ENCODE data around the gene FERMT1. TPM values are rescaled to one million over a fixed set of nuclear protein-coding genes. Genes with fewer than 3 reads are reported as not detected.
A peak's percentile ranks its signal among the peaks of the same experiment; 100 is the strongest.

FERMT1 gene
- total and polyA plus RNA-seq, 2 of the 13 experiments (the other 11 are each of a cell fraction or from before 2014, with no cell fraction given), result 15.8 to 29.5 TPM

DNA sequence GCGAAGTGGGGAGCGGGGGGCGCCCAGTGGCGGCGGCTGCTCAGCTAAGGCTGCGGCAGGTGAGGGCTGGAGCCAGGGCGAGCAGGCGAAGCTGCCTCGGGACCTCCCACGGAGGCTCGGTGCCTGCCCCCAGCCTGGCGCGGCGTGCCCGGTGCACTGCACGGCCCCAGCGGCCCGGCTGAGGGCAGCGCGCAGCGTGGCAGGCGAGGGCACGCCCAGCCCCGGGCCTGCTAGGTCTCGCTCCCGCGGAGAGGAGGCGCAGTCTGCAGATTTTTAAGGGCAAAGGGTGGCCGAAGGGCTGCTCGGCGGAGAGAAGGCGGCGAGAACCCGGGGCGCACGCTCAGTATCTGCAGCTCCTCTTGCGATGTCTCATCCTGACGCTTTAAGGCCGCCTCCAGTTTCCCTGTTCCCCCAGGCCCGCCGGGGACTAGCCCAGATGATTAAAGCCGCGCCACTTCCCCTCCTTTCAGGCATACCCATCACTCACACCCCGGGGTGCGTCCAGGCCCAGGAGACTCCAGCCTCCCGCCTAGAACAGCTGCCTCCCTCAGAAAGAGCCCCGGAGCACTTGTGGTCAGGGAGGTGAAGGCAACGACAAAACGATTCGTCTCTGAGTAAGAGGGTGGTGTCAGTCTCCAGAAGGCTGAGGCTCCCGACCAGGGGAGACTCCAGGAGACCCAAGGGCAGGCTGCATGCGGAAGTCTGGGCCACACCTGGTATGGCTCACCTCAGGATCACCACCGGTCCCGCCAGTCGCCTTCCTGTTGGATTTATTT, at the start of gene FERMT1 (continued):
- TF ChIP-seq REL (CRISPR knock-in tag; conservative IDR thresholded peaks at IDR 0.05) (no peak; the same call in 1 of the 2 replicates), TEAD3 (CRISPR knock-in tag; optimal IDR thresholded peaks at IDR 0.05; ENCODE audit: borderline replicate concordance) (peak; percentile 70), NCOA1 (CRISPR knock-in tag; IDR thresholded peaks at IDR 0.05) (no peak), CHCHD3 (CRISPR knock-in tag; IDR thresholded peaks at IDR 0.05) (peak; percentile 95; the same call in 1 of the 2 replicates), ZNF24 (IDR thresholded peaks at IDR 0.05) (no peak), PREB (CRISPR knock-in tag; IDR thresholded peaks at IDR 0.05) (peak; percentile 90), ZNF281 (CRISPR knock-in tag; IDR thresholded peaks at IDR 0.05; ENCODE audit: borderline replicate concordance) (peak; percentile 54), ELF3 (CRISPR knock-in tag; IDR thresholded peaks at IDR 0.05) (peak; percentile 92), SCMH1 (CRISPR knock-in tag; IDR thresholded peaks at IDR 0.05; ENCODE audit: borderline replicate concordance) (no peak), ZFP37 (CRISPR knock-in tag; IDR thresholded peaks at IDR 0.05; ENCODE audit: borderline replicate concordance) (peak; percentile 59; the same call in 1 of the 2 replicates), ZNF850 (CRISPR knock-in tag; conservative IDR thresholded peaks at IDR 0.05) (no peak), ZNF451 (CRISPR knock-in tag; IDR thresholded peaks at IDR 0.05) (peak; percentile 97; the same call in 1 of the 2 replicates), ARID4A (CRISPR knock-in tag; IDR thresholded peaks at IDR 0.05; ENCODE audit: borderline replicate concordance) (peak; percentile 94), ZNF547 (CRISPR knock-in tag; IDR thresholded peaks at IDR 0.05) (peak; percentile 95), ETV6 (CRISPR knock-in tag; conservative IDR thresholded peaks at IDR 0.05) (peak; percentile 74; the same call in 1 of the 2 replicates), KAT7 (CRISPR knock-in tag; IDR thresholded peaks at IDR 0.05; ENCODE audit: borderline replicate concordance) (peak; percentile 95), SRSF1 (optimal IDR thresholded peaks at IDR 0.05; ENCODE audit: low read depth, low read length) (peak; percentile 33), MTERF4 (CRISPR knock-in tag; IDR thresholded peaks at IDR 0.05) (peak; percentile 81; the same call in 1 of the 2 replicates)
